ENCODE measurements around the gene SYNC.

SYNC gene

GRCh38 chr1:32702599-32703478 is at the start of gene SYNC:
TSS of gene SYNC (minus strand) at chr1:32702770. CDS start at chr1:32702660, 110 bp downstream.
- DNase-seq = peak; percentile 65

GRCh38 chr1:32749771-32750170 is 47.2 kb upstream of the SYNC start:
- DNase-seq = no peak

GRCh38 chr1:32749332-32749731 is 46.8 kb upstream of the SYNC start:
- DNase-seq = no peak

GRCh38 chr1:32748926-32749325 is 46.4 kb upstream of the SYNC start:
- no peak for DNase-seq

GRCh38 chr1:32748348-32748747 is 45.8 kb upstream of the SYNC start:
- DNase-seq = peak; percentile 56

GRCh38 chr1:32746130-32746529 is 43.6 kb upstream of the SYNC start:
- no peak for DNase-seq

GRCh38 chr1:32744071-32744425 is 41.5 kb upstream of the SYNC start:
- DNase-seq = no peak

- DNase-seq = peak; percentile 52
Measured at GRCh38 chr1:32743380-32744070, 41.0 kb upstream of the SYNC start.

- DNase-seq = peak; percentile 65
Measured at GRCh38 chr1:32742956-32743355, 40.4 kb upstream of the SYNC start.

GRCh38 chr1:32742199-32742947 is 39.8 kb upstream of the SYNC start:
- peak; percentile 70 for DNase-seq

GRCh38 chr1:32741413-32742198 is 39.0 kb upstream of the SYNC start:
- DNase-seq = no peak

GRCh38 chr1:32741059-32741412 is 38.5 kb upstream of the SYNC start:
- DNase-seq = no peak

- DNase-seq = peak; percentile 67
Measured at GRCh38 chr1:32736812-32737791, 34.5 kb upstream of the SYNC start.

- DNase-seq = peak; percentile 71
Measured at GRCh38 chr1:32733582-32734321, 31.2 kb upstream of the SYNC start.

GRCh38 chr1:32729254-32730046 is 26.9 kb upstream of the SYNC start:
- DNase-seq = no peak

- DNase-seq = no peak
Measured at GRCh38 chr1:32728413-32729077, 26.0 kb upstream of the SYNC start.

- DNase-seq = no peak
Measured at GRCh38 chr1:32727876-32728275, 25.3 kb upstream of the SYNC start.

- DNase-seq = no peak
Measured at GRCh38 chr1:32725615-32725982, 23.0 kb upstream of the SYNC start.
